HepG2 (cell line): Measurements from ENCODE around the gene PPP1R9B. TPM values are rescaled to one million over a fixed set of nuclear protein-coding genes. Genes with fewer than 3 reads are reported as not detected.

Source experiments
- ATAC-seq: fragments of 200-7000 bp; cut with Tn5 transposase; 3 replicates; pipeline ENCODE4 v1.9.1; 2020; ENCODE audit warnings: mild to moderate bottlenecking, moderate library complexity
- BruUV-seq: library from RNA; stranded (reverse); fragments of 400-500 nt; replicated peaks from 2 replicates; lab custom pipeline; 2021; lab: Mats Ljungman, UMichigan
- CTCF ChIA-PET: fragments of 300-600 bp; formaldehyde crosslinking; extraction: SDS; loops from one replicate; lab custom pipeline; 2021; ENCODE audit warnings: low total read pairs, inconsistent platforms, low intra/inter-chr PET ratio; lab: Yijun Ruan, JAX
- POLR2A ChIA-PET: fragments of 350-600 bp; sonication (Branson Sonifier 250); formaldehyde crosslinking; loops from one replicate; lab custom pipeline; 2020; ENCODE audit warnings: antibody characterized with exemption, inconsistent platforms; lab: Yijun Ruan, JAX
- DNase-seq: peaks from one replicate; pipeline ENCODE4 v3.0.0-alpha.2; 2015; ENCODE audit warnings: low spot score
- FAIRE-seq: peaks from 3 replicates; lab custom pipeline; 2011; peaks lifted over from hg19 to GRCh38; lab: Jason Lieb, UNC
- H2AFZ ChIP-seq: one replicate; pipeline ENCODE4 v1.6.1; 2011; ENCODE audit warnings: low read length, inconsistent platforms
- H3K27ac ChIP-seq: fragments of 300-600 bp; 3 replicates; pipeline ENCODE4 v1.8.0; 2011; ENCODE audit warnings: mixed run types, mild to moderate bottlenecking, mixed read lengths, low read length, inconsistent platforms; ENCODE audit not compliant: insufficient read depth; ENCODE audit errors: extremely low read length
- H3K27me3 ChIP-seq, 2 experiments: fragments of 200-600 bp in 1 of 2; 2 replicates in 1 of 2; 3 replicates in 1 of 2; pipeline versions ENCODE4 v1.6.0 to v1.8.0; 2011; ENCODE audit warnings: low read length in 2 of 2, mild to moderate bottlenecking in 2 of 2, moderate library complexity in 2 of 2, inconsistent platforms in 1 of 2; ENCODE audit not compliant: insufficient read depth in 2 of 2, control insufficient read depth in 1 of 2
- H3K36me3 ChIP-seq, 2 experiments: fragments of 200-600 bp in 1 of 2; replicated peaks in 1 of 2; 2 replicates in 1 of 2; 3 replicates in 1 of 2; pipeline versions ENCODE4 v1.5.1 to v1.8.0; 2011; ENCODE audit warnings: low read length in 2 of 2, inconsistent platforms in 1 of 2; ENCODE audit not compliant: insufficient read depth in 2 of 2, control insufficient read depth in 1 of 2
- H3K4me1 ChIP-seq: 2 replicates; pipeline ENCODE4 v1.5.1; 2012; ENCODE audit warnings: low read length, inconsistent platforms; ENCODE audit not compliant: insufficient read depth
- H3K4me2 ChIP-seq: 2 replicates; pipeline ENCODE4 v1.6.0; 2011; ENCODE audit warnings: low read depth, low read length, inconsistent platforms
- H3K4me3 ChIP-seq, 3 experiments: fragments of 200-600 bp in 1 of 3; sonication (generic), shearing (Covaris generic) in 1 of 3; replicated peaks in 1 of 3; 2 replicates each; pipeline ENCODE4 v1.5.1; 2011 to 2016; ENCODE audit warnings: low read length in 3 of 3, inconsistent platforms in 2 of 3, low read depth in 2 of 3, mild to moderate bottlenecking in 2 of 3, control low read depth in 1 of 3, mixed read lengths in 1 of 3; ENCODE audit not compliant: insufficient read depth in 1 of 3
- H3K79me2 ChIP-seq: one replicate; pipeline ENCODE4 v1.6.1; 2011; ENCODE audit warnings: low read length, inconsistent platforms; ENCODE audit not compliant: insufficient read depth
- H3K9ac ChIP-seq: 2 replicates; pipeline ENCODE4 v1.6.0; 2011; ENCODE audit warnings: mild to moderate bottlenecking, low read depth, low read length, inconsistent platforms; ENCODE audit not compliant: insufficient read depth
- H3K9me3 ChIP-seq: 2 replicates; pipeline ENCODE4 v1.5.1; 2012; ENCODE audit warnings: mild to moderate bottlenecking, low read length
- H4K20me1 ChIP-seq: 2 replicates; pipeline ENCODE4 v1.6.0; 2011; ENCODE audit warnings: inconsistent platforms, mild to moderate bottlenecking, low read length, moderate library complexity; ENCODE audit not compliant: insufficient read depth
- ARID4A ChIP-seq: sonication (generic); formaldehyde crosslinking; IDR thresholded peaks from 2 replicates; pipeline ENCODE4 v1.5.0; 2020; ENCODE audit warnings: mild to moderate bottlenecking, missing genetic modification reagents, borderline replicate concordance
- HNF4A ChIP-seq: sonication (generic); formaldehyde crosslinking; IDR thresholded peaks from 2 replicates; pipeline ENCODE4 v1.4.0; 2020; ENCODE audit warnings: missing genetic modification reagents
- NR2C2 ChIP-seq: sonication (generic); formaldehyde crosslinking; IDR thresholded peaks from 2 replicates; pipeline ENCODE4 v1.4.0; 2020; ENCODE audit warnings: missing genetic modification reagents, mild to moderate bottlenecking, moderate library complexity, borderline replicate concordance
- TFAP4 ChIP-seq: sonication (generic); IDR thresholded peaks from 2 replicates; pipeline ENCODE4 v1.6.1; 2016; ENCODE audit warnings: low read depth, borderline replicate concordance
- ZBTB44 ChIP-seq: sonication (generic); formaldehyde crosslinking; IDR thresholded peaks from 2 replicates; pipeline ENCODE4 v1.4.0; 2020; ENCODE audit warnings: missing genetic modification reagents
- ZBTB7A ChIP-seq: sonication (generic); formaldehyde crosslinking; IDR thresholded peaks from 2 replicates; pipeline ENCODE4 v1.8.0; 2022; ENCODE audit warnings: mild to moderate bottlenecking, missing genetic modification reagents
- ZKSCAN5 ChIP-seq: sonication (generic); formaldehyde crosslinking; IDR thresholded peaks from 2 replicates; pipeline ENCODE4 v1.5.1; 2020; ENCODE audit warnings: mild to moderate bottlenecking, missing genetic modification reagents
- ZNF446 ChIP-seq: sonication (generic); formaldehyde crosslinking; IDR thresholded peaks from 2 replicates; pipeline ENCODE4 v1.5.0; 2020; ENCODE audit warnings: mild to moderate bottlenecking, missing genetic modification reagents
- ZNF646 ChIP-seq: sonication (generic); formaldehyde crosslinking; IDR thresholded peaks from 2 replicates; pipeline ENCODE4 v1.9.0; 2021; ENCODE audit warnings: mild to moderate bottlenecking, missing genetic modification reagents
- WGBS: methylation state at CpG from one replicate; pipeline ENCODE4 v1.1.6; 2017; ENCODE audit warnings: low lambda C conversion rate; 5-methylcytosine and 5-hydroxymethylcytosine counted together
- in situ Hi-C: cut with HindIII; loops from 2 replicates; pipeline ENCODE4 v1.10.0; 2017; ENCODE audit warnings: low pct_unique_long_range_greater_than_20kb; ENCODE audit not compliant: extremely low pct_ligation_motif_present
- intact Hi-C: fragments of 100-400 bp; cut with micrococcal nuclease; formaldehyde crosslinking; loops from one replicate; pipeline ENCODE4 v1.10.0; 2022; ENCODE audit not compliant: unreplicated experiment
- polyA plus RNA-seq, 8 experiments: library from polyadenylated mRNA; depleted of rRNA in 3 of 8; stranded (reverse) in 7 of 8; unstranded in 1 of 8; fragments of >200 nt; fragmentation: Illumina TruSeq in 4 of 8; extraction: Trizol in 4 of 8; gene quantifications; 2 replicates each; pipeline versions ENCODE4 v1.2.1 to v1.2.3, GENCODE V29; 2011 to 2016; ENCODE audit warnings: low read depth in 4 of 8, missing spikeins in 1 of 8, mixed read lengths in 1 of 8; ENCODE audit not compliant: insufficient read depth in 1 of 8
- total RNA-seq, 5 experiments: library from RNA; depleted of rRNA; stranded (reverse); fragments of >200 nt; fragmentation: Illumina TruSeq; extraction: Trizol; gene quantifications; 2 replicates each; pipeline ENCODE4 v1.2.3, GENCODE V29; 2016; ENCODE audit warnings: low read depth in 1 of 5

Gene PPP1R9B
- total and polyA plus RNA-seq, 2 of the 13 experiments (the other 11 are each of a cell fraction or from before 2014, with no cell fraction given), result 9.4 to 15.8 TPM

GRCh38 chr17:50146230-50146926 lies 4.1 kb downstream of the PPP1R9B start:
- Histone ChIP-seq H3K9me3 (no peaks in the 10 kb centered on the region), H3K9ac (peak overlapping the region; percentile 83), H3K27me3 (no peaks in the 10 kb centered on the region), H3K79me2 (peaks cover 25% of the 10 kb centered on the region), H3K4me3 (peak overlapping the region in 1 of 3 experiments; percentile 86; a peak in 2 of 6 replicates), H2AFZ (no peak overlapping the region), H3K4me2 (peak overlapping the region; percentile 100), H4K20me1 (peaks cover 11% of the 10 kb centered on the region; the same call in 1 of the 2 replicates), H3K27ac (peak overlapping the region; percentile 95), H3K4me1 (peaks cover 46% of the 10 kb centered on the region), H3K36me3 (peaks cover 28 to 37% of the 10 kb centered on the region in 2 experiments)
- ChIA-PET CTCF (no interaction called here), POLR2A (interaction anchor here (3.0 kb wide), 1 partner anchor 45 kb away, joined by 10 read pairs; no protein-coding TSS in a partner anchor)
- in situ Hi-C loops (no loop called here), intact Hi-C loops (no loop called here)
- no peak for DNase-seq
- no peak for ATAC-seq
- peak; percentile 63 for FAIRE-seq
- 83% methylated on average over 10 of the region's 10 CpGs for WGBS
- no TSS peak for BruUV-seq
- TF ChIP-seq ZBTB7A (CRISPR knock-in tag) (peak; percentile 65; the same call in 1 of the 2 replicates), NR2C2 (CRISPR knock-in tag) (no peak), ZNF646 (0 out of 2 replicates have a peak, but pooled peaks have one; percentile 43), HNF4A (CRISPR knock-in tag) (peak; percentile 58; the same call in 1 of the 2 replicates), ZBTB44 (no peak), ZKSCAN5 (CRISPR knock-in tag) (no peak), ARID4A (CRISPR knock-in tag) (peak; percentile 40; the same call in 1 of the 2 replicates), ZNF446 (CRISPR knock-in tag) (0 out of 2 replicates have a peak, but pooled peaks have one; percentile 27), TFAP4 (peak; percentile 41; the same call in 1 of the 2 replicates)
